Esophagus muscularis mucosa (tissue), 3 donors: ENCODE data around the gene DNAJC4.

Source experiments
- CTCF ChIP-seq, 3 experiments: fragments of 200-600 bp in 2 of 3; fragments of 450-650 bp in 1 of 3; sonication (generic) in 2 of 3; IDR thresholded peaks; one replicate each; pipeline ENCODE4 v1.5.1; 2017 to 2019; ENCODE audit warnings: antibody characterized with exemption in 3 of 3, mild to moderate bottlenecking in 2 of 3, moderate library complexity in 1 of 3
- POLR2AphosphoS5 ChIP-seq, 2 donors: sonication (generic); formaldehyde crosslinking; IDR thresholded peaks; one replicate each; pipeline ENCODE4 v1.6.1; 2017; ENCODE audit warnings: antibody characterized with exemption in 2 of 2

DNA sequence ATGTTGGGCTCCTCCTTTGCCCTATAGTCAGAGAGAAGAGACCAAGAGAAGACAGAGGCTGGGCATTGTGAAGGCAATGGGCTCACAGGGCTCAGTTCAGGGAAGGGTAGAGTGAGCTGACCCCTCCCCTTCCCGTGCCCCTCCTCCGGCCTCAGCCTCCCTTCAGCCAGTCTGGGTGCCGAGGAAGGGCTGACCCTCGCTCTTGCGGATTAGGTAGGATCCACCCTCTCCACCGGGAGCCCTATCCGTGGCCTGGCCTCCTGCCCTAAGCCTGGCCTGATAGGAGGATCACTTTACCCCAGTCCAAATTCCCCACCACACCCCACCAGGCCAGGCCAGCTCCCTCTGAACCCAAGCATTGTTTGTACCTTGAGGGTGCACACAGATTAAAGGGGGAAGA is 18.2 kb downstream of the DNAJC4 start:
- TF ChIP-seq POLR2AphosphoS5 (IDR thresholded peaks at IDR 0.05) (no peak), CTCF (IDR thresholded peaks at IDR 0.05) (no peak)
